Myocyte (in vitro differentiated cells): ENCODE measurements around the gene TNS3. TPM values are rescaled to one million over a fixed set of nuclear protein-coding genes. Genes with fewer than 3 reads are reported as not detected.

Experiments used
- DNase-seq: peaks from one replicate; pipeline ENCODE4 v3.0.0-alpha.2; 2012; ENCODE audit warnings: low read depth
- total RNA-seq: library from RNA; depleted of rRNA; stranded (reverse); fragments of >200 nt; gene quantifications from 2 replicates; pipeline ENCODE4 v1.2.3, GENCODE V29; 2014

TNS3 gene
- total RNA-seq, 1 donor from 2014 or later, result 241 TPM

GRCh38 chr7:47414342-47415317 is 167.3 kb downstream of the TNS3 start:
- DNase-seq, result no peak

DNA sequence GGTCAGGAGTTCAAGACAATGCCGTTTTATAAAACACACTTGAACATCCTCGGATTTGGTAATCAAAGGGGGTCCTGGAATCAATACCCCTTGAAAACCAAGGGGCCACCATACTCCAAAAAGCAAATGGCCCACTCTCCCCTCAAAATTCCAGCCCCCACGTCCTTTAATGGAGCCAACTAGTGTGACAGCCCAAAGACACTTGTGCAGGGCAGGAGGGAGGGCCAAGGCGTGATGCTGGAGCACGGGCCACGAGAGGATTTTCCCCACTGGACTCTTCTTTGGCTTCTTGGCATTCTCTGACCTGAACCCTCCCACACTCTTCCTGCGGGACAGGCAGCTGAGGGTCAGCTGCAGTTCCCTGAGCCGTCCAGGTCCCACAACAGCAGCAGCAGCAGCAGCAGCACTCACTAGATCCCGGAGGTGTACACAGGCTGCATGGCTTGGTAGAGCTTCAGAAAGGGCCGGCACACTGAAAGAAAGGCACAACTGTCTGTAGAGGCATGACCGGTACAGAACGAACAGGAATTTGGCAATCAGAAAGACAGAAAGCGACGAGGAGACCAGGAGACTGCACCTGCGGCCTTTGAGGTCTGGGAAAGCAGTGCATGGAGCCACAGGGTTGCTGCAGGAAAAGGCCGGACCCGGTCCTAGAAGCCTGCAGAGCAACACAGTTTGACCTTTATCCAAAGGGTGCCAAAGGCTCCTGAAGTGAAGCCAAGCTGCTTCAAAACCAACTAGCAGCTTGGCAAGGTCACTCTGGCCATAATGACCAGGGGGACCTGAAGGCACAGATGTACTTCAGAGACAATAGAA is 168.2 kb downstream of the TNS3 start:
- DNase-seq, result no peak

GRCh38 chr7:47411901-47412300 is 170.0 kb downstream of the TNS3 start:
- no peak for DNase-seq

GRCh38 chr7:47411281-47411869 is 170.5 kb downstream of the TNS3 start:
- no peak for DNase-seq

DNA sequence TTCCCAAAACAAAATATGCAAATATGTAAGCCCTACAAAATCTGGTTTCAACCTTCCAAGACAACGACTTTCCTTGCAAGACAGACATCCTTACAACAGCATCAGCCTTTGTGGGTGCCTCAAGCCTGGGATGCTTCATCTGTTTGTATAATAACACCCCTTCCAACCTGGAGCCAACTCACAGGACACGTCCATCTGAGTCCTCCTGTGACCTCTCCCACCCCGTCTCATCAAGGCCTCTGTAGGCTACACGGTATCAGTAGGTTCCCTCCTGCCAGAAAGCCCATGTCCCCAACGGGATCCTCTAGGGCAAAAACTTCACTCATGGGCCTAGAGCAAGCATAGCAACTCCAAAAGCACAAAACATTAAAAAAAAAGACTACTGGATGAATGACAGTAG is 173.2 kb downstream of the TNS3 start:
- DNase-seq, result no peak

DNA sequence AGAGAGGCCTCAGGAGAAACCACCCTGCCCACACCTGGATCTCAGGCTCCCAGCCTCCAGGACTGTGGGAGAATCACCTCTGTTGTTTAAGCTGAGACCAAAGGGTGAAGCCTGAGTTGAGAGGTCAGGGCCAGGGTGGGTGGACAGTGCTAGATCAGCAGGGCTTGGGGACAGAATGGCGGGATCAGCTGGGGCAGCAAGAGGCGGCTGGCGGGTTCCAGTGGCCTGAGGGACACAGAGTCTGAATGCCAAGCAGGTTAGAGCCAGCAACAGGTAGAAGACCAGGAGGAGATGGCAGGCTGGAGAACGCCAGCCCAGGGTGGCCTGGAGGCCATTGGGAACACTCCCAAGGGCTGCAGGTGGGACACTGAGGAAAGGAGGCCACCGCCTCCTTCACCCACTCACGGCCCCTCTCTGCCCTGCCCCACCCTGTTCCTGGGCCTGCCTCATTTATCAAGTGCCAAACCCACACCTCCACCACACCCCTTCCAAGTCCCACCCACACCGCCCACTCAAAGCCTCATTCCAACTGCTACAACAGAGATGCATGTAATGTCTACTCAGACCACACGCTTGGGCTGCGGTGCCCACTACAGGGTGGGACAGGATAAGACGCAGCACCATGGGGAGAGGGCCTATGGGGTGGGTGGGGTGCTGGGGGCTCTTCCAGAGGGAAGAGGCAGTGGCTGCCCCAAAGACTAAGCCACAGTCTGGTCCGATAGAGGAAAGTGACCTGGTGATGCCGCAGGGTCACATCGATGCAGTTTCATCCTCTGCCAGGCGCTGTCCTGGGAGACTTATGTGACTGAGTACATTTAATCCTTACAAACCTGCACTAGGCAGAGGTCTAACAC is 173.9 kb downstream of the TNS3 start:
- peak; percentile 35 for DNase-seq

- DNase-seq, result no peak
Measured at GRCh38 chr7:47407136-47407535, 174.8 kb downstream of the TNS3 start.

- DNase-seq, result no peak
Measured at GRCh38 chr7:47406801-47407129, 175.1 kb downstream of the TNS3 start.

DNA sequence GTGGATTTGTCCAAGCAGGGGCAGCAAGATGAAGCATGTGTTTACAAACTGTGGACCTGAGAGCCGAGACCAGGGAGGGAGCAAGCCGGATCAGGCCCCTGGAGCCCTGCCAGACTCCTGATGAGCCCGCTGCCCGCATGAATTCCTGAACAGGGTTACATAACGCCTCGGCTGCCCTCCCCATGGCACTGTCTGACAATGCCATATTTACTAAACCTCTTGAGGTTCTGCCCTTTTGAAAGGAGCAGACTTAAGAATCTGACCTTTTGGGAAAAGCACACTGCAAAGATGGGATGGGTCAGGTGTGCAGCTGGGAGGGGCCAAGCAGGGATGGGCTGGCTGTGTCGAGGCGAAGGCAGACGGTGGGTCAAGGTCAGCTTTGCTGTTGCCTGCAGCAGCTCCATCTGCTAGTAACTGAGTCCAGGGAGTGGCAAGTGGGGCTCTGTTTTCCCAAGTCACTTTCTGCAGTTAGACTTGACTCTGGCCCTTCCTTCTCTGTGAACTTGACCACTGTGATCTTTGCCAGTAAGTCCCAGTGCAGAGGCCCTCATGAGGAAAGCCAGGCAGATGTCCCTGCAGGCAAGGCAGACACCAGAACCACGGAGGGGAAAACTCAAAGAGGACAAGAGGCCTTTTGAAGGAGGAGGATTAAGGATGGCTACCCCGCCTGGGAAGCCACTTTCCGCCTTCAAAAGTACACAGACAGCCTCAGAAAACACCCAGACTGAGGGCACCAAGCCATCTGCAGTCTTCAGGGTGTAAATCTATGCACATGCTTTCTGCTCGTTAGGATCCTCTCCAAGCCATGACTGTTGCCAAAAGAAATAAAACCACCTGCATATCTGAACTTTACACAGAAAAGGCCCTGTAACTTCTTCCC is 175.8 kb downstream of the TNS3 start:
- peak; percentile 82 for DNase-seq

GRCh38 chr7:47405286-47405904 is 176.5 kb downstream of the TNS3 start:
- DNase-seq, result no peak

DNA sequence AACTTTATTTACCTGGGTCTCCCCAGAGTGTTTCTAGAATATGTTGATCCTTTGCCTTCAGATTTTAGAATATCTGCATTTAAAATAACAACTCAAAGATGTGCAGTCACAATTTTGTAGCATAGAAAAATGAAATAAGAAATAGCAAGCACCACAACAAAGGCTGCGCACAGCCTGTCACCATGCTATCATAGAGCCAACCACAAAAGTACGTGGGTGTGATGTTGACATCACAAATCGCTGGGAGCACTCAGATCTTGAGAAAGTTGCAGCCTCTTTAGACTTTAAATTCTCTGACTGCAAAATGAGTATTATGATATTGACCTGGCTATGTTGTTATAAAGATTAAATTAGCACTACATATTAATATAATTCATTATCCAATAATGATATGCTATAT is 177.9 kb downstream of the TNS3 start:
- DNase-seq, result no peak

DNA sequence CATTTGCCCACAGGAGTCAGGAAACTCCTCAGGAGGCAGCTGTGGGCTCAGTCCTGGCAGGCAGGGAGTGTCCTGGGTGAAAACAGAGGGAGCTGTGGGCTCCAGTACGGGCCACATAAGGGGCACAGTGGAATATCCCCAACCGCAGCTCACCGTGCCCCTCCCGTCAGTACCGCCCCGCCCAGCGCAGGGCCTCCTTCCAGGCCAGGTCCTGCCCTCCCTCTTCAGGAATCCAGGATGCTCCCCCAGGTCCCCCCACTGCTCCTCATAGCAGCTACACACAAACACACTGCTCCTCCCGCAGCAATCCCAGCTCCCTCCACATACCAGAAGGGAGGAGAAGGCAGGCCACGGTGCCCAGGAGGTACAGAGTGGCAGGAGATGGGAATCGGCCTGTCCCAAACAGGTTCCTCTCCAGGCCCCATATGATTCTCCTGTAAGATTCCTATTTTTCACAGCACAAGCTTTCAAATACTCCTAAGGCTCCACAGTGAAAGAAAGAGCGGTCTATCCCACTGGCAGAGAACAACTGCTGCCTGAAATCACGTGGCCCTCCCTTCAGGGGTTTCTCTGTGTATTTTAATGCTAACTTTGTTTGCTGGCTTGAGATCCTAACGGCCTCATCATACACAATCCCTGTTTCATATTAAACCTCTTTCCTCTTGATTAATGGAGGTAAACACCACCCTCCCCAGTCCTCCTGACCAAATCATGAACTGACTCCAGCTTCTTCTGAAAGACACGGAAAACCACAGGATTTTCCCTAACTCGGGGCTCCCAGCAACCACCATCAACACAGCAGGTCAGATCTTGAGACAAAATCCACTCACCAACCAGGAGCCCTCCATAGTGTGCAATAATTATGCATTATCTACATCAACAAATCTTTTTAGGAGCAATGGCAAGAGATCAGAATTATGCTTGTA is 178.7 kb downstream of the TNS3 start:
- peak; percentile 61 for DNase-seq

- no peak for DNase-seq
Measured at GRCh38 chr7:47401611-47402570, 180.0 kb downstream of the TNS3 start.

- DNase-seq, result no peak
Measured at GRCh38 chr7:47400741-47401206, 181.1 kb downstream of the TNS3 start.

- DNase-seq, result no peak
Measured at GRCh38 chr7:47400001-47400400, 181.9 kb downstream of the TNS3 start.

DNA sequence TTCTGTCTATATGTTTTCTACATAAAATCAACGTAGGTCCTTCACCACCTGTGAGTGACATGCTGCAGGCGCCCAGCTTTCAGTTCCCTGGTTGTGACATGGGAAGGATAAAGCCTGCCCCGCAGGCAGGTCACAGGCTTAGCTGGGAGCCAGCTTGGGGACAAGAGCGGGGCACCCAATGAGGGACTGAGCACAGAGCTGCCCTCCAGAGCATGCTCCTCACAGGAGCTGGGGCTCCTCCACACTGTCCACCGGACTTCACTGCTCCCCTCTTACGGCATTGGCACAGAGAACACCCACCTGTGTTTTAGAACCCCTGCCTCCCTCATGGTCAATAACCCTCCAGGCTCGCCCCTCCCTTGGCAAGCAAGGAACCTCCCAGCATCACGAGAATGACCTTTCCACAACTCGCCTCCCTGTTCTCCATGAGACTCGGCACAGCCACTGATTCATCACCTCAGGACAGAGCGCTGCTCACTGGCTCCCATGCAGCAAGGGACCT is 187.1 kb downstream of the TNS3 start:
- no peak for DNase-seq

DNA sequence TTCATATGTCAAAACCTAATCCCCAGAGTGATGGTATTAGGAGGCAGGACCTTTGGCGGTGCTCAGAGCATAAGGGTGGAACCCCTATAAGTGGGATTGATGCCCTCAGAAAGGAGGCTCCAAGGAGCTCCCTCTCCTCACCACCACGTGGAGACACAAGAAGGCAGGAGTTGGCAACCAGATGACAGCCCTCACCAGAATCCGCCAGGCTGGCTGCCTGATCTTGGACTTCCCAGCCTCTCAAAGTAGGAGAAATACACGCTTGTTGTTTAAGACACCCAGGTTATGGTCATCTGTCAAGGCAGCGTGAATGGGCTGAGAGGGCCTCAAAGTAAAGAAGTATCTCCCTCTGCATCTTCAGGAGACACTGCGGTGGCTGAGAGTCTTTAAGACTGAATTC is 187.7 kb downstream of the TNS3 start:
- DNase-seq, result no peak
